ENCODE results near the gene PALLD.

Gene PALLD

DNA sequence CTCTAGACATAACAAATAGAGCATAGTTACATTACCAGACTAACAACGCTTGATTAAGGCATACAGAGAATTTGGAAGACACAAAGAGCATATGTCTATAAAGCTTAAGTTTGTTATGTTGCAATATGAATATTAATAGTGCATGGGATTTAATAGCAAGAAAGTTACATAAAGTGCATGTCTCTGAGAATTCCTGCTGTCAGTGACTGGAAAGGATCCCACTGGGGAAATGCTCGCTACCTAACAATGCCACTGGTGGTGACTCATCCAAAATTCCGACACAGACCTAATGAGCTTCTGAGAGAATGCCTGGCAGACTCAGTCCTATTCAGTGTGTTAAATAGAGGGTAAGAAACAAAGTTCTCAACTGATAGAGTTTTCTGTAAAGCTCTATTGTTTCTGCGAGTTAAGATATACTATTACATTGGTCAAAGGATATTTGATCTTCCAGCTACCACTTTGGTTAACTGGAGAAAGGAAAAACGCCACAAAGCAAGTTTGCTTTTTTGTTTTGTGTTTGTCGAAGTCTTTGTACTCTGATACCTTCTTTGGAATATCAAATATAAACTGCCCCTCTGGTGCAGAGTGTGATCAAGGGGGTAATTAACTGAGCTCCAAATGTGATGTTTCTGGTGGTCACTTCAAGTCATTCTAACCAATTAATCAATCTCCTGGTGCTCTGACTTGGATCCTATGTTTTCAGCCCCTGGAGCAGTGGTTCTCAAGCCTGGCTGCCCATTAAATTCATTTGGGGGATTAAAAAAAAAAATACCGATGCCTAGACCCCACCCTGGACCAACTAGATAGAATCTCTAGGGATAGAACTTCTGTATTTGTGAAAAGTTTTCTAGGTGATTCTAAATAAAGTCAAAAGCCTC lies 107.9 kb downstream of the PALLD start (continued):
- TF ChIP-seq ELK4 (IDR thresholded peaks at IDR 0.05; ENCODE audit: borderline replicate concordance, low read depth, low read length): no peak

GRCh38 chr4:168605411-168605810 lies 108.6 kb downstream of the PALLD start:
- Histone ChIP-seq H3K27ac (ENCODE audit: extremely low read depth, low read depth, low read length) (no peak overlapping the region), H3K36me3 (ENCODE audit: control insufficient read depth in 2 of 2, insufficient read depth in 1 of 2, low read length in 2 of 2) (no peaks in the 10 kb centered on the region), H3K4me3 (ENCODE audit: low read depth, low read length) (no peak overlapping the region), H3K9me3 (ENCODE audit: control insufficient read depth, insufficient read depth, low read depth, low read length) (no peaks in the 10 kb centered on the region), H3K4me1 (ENCODE audit: control insufficient read depth, insufficient read depth, low read length) (peaks cover 8% of the 10 kb centered on the region; the same call in 1 of the 2 replicates)
- ChIA-PET CTCF (no interaction called here), POLR2A (interaction anchor here (1.7 kb wide), 1 partner anchor 29 kb away, joined by 9 read pairs; no protein-coding TSS in a partner anchor)
- TF ChIP-seq ZBTB7A (tag by site-specific recombination; IDR thresholded peaks at IDR 0.05; ENCODE audit: low read depth) (no peak), ZNF558 (tag by site-specific recombination; IDR thresholded peaks at IDR 0.05) (no peak), KLF8 (tag by site-specific recombination; IDR thresholded peaks at IDR 0.05) (no peak)

GRCh38 chr4:168607215-168607614 lies 110.4 kb downstream of the PALLD start:
- no peaks in the 10 kb centered on the region for H3K9me3 ChIP-seq (ENCODE audit: control insufficient read depth, insufficient read depth, low read depth, low read length)
- no peaks in the 10 kb centered on the region for H3K36me3 ChIP-seq (ENCODE audit: control insufficient read depth in 2 of 2, insufficient read depth in 1 of 2, low read length in 2 of 2)
- H3K4me3 ChIP-seq (ENCODE audit: low read depth, low read length): no peak overlapping the region
- H3K27ac ChIP-seq (ENCODE audit: extremely low read depth, low read depth, low read length): no peak overlapping the region
- ChIA-PET POLR2A (no interaction called here), CTCF (interaction anchor here (1.1 kb wide), 1 partner anchor 8 kb away, joined by 3 read pairs; no protein-coding TSS in a partner anchor)
- no peak for TF ChIP-seq ZNF560 (tag by site-specific recombination; IDR thresholded peaks at IDR 0.05; ENCODE audit: borderline replicate concordance)
- no peak for TF ChIP-seq ZNF274 (IDR thresholded peaks at IDR 0.05; ENCODE audit: low read length)
- TF ChIP-seq ZNF274 (tag by site-specific recombination; IDR thresholded peaks at IDR 0.05; ENCODE audit: borderline replicate concordance): no peak
- TF ChIP-seq ZNF175 (tag by site-specific recombination; IDR thresholded peaks at IDR 0.05): no peak
- TF ChIP-seq ZNF785 (tag by site-specific recombination; IDR thresholded peaks at IDR 0.05): no peak
- TF ChIP-seq ZNF132 (tag by site-specific recombination; IDR thresholded peaks at IDR 0.05; ENCODE audit: borderline replicate concordance): no peak
- no peak for TF ChIP-seq KLF9 (tag by site-specific recombination; IDR thresholded peaks at IDR 0.05; ENCODE audit: low read depth)
- no peak for TF ChIP-seq ZNF791 (tag by site-specific recombination; IDR thresholded peaks at IDR 0.05)
- TF ChIP-seq ZNF292 (tag by site-specific recombination; IDR thresholded peaks at IDR 0.05; ENCODE audit: borderline replicate concordance, low read depth): no peak
- TF ChIP-seq, protein P1, sequence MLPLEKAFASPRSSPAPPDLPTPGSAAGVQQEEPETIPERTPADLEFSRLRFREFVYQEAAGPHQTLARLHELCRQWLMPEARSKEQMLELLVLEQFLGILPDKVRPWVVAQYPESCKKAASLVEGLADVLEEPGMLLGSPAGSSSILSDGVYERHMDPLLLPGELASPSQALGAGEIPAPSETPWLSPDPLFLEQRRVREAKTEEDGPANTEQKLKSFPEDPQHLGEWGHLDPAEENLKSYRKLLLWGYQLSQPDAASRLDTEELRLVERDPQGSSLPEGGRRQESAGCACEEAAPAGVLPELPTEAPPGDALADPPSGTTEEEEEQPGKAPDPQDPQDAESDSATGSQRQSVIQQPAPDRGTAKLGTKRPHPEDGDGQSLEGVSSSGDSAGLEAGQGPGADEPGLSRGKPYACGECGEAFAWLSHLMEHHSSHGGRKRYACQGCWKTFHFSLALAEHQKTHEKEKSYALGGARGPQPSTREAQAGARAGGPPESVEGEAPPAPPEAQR (tag by site-specific recombination; IDR thresholded peaks at IDR 0.05): no peak
- no peak for TF ChIP-seq ZNF426 (tag by site-specific recombination; IDR thresholded peaks at IDR 0.05)
- TF ChIP-seq PRDM10 (tag by site-specific recombination; IDR thresholded peaks at IDR 0.05): no peak
- TF ChIP-seq ZNF16 (tag by site-specific recombination; IDR thresholded peaks at IDR 0.05; ENCODE audit: low read depth): no peak
- no peak for TF ChIP-seq ZNF530 (tag by site-specific recombination; IDR thresholded peaks at IDR 0.05; ENCODE audit: low read depth)
- TF ChIP-seq SALL2 (tag by site-specific recombination; IDR thresholded peaks at IDR 0.05; ENCODE audit: borderline replicate concordance): no peak
- H3K4me1 ChIP-seq (ENCODE audit: control insufficient read depth, insufficient read depth, low read length): peaks cover 8% of the 10 kb centered on the region

Data from HEK293 (cell line).